ENCODE measurements around the gene ZNF385D. TPM values are rescaled to one million over a fixed set of nuclear protein-coding genes. Genes with fewer than 3 reads are reported as not detected.

Gene ZNF385D
- total and polyA plus RNA-seq, 2 donors from 2014 or later: 1.4 to 8.9 TPM

- intact Hi-C loops (cut with DNase I): no loop called here
- Histone ChIP-seq H3K4me3 (ENCODE audit: low read length in 3 of 3) (no peak overlapping the region), H3K9me3 (ENCODE audit: control insufficient read depth in 2 of 3, insufficient read depth in 1 of 3, low read length in 3 of 3) (no peaks in the 10 kb centered on the region), H3K27ac (ENCODE audit: low read depth in 2 of 2, low read length in 2 of 2) (no peak overlapping the region), H3K9ac (ENCODE audit: low read length in 3 of 3) (no peak overlapping the region), H3K36me3 (ENCODE audit: control insufficient read depth in 2 of 3, insufficient read depth in 3 of 3, low read length in 3 of 3) (no peaks in the 10 kb centered on the region), H3K27me3 (ENCODE audit: control insufficient read depth, insufficient read depth, low read length) (no peaks in the 10 kb centered on the region), H3K4me1 (ENCODE audit: control insufficient read depth in 2 of 3, insufficient read depth in 2 of 3, low read depth in 1 of 3, low read length in 3 of 3) (no peaks in the 10 kb centered on the region)
- DNase-seq: no peak
- TF ChIP-seq CTCF (IDR thresholded peaks at IDR 0.05; ENCODE audit: borderline replicate concordance, extremely low read depth, insufficient read depth): no peak
- FAIRE-seq: no peak
Measured at GRCh38 chr3:21673393-21673792, 77.6 kb downstream of the ZNF385D start.

- Histone ChIP-seq H3K4me1 (ENCODE audit: control insufficient read depth in 2 of 3, insufficient read depth in 2 of 3, low read depth in 1 of 3, low read length in 3 of 3) (no peaks in the 10 kb centered on the region), H3K9me3 (ENCODE audit: control insufficient read depth in 2 of 3, insufficient read depth in 1 of 3, low read length in 3 of 3) (no peaks in the 10 kb centered on the region), H3K9ac (ENCODE audit: low read length in 3 of 3) (no peak overlapping the region), H3K4me3 (ENCODE audit: low read length in 3 of 3) (no peak overlapping the region), H3K27ac (ENCODE audit: low read depth in 2 of 2, low read length in 2 of 2) (no peak overlapping the region), H3K27me3 (ENCODE audit: control insufficient read depth, insufficient read depth, low read length) (no peaks in the 10 kb centered on the region), H3K36me3 (ENCODE audit: control insufficient read depth in 2 of 3, insufficient read depth in 3 of 3, low read length in 3 of 3) (no peaks in the 10 kb centered on the region)
- DNase-seq: no peak
- FAIRE-seq: no peak
- TF ChIP-seq CTCF (IDR thresholded peaks at IDR 0.05; ENCODE audit: borderline replicate concordance, extremely low read depth, insufficient read depth): no peak
- intact Hi-C loops (cut with DNase I): no loop called here
Measured at GRCh38 chr3:21672303-21672702, 78.7 kb downstream of the ZNF385D start.

- H3K36me3 ChIP-seq (ENCODE audit: control insufficient read depth in 2 of 3, insufficient read depth in 3 of 3, low read length in 3 of 3): no peaks in the 10 kb centered on the region
- no peak for DNase-seq
- intact Hi-C loops (cut with DNase I): no loop called here
- H3K9ac ChIP-seq (ENCODE audit: low read length in 3 of 3): no peak overlapping the region
- no peaks in the 10 kb centered on the region for H3K9me3 ChIP-seq (ENCODE audit: control insufficient read depth in 2 of 3, insufficient read depth in 1 of 3, low read length in 3 of 3)
- no peak overlapping the region for H3K4me3 ChIP-seq (ENCODE audit: low read length in 3 of 3)
- TF ChIP-seq CTCF (IDR thresholded peaks at IDR 0.05; ENCODE audit: borderline replicate concordance, extremely low read depth, insufficient read depth): no peak
- H3K27ac ChIP-seq (ENCODE audit: low read depth in 2 of 2, low read length in 2 of 2): no peak overlapping the region
- H3K4me1 ChIP-seq (ENCODE audit: control insufficient read depth in 2 of 3, insufficient read depth in 2 of 3, low read depth in 1 of 3, low read length in 3 of 3): no peaks in the 10 kb centered on the region
- H3K27me3 ChIP-seq (ENCODE audit: control insufficient read depth, insufficient read depth, low read length): no peaks in the 10 kb centered on the region
- no peak for FAIRE-seq
Measured at GRCh38 chr3:21670386-21670785, 80.6 kb downstream of the ZNF385D start.

- no peak for TF ChIP-seq CTCF (IDR thresholded peaks at IDR 0.05; ENCODE audit: borderline replicate concordance, extremely low read depth, insufficient read depth)
- H3K27me3 ChIP-seq (ENCODE audit: control insufficient read depth, insufficient read depth, low read length): no peaks in the 10 kb centered on the region
- no peaks in the 10 kb centered on the region for H3K4me1 ChIP-seq (ENCODE audit: control insufficient read depth in 2 of 3, insufficient read depth in 2 of 3, low read depth in 1 of 3, low read length in 3 of 3)
- FAIRE-seq (no peak), DNase-seq (no peak)
- H3K36me3 ChIP-seq (ENCODE audit: control insufficient read depth in 2 of 3, insufficient read depth in 3 of 3, low read length in 3 of 3): no peaks in the 10 kb centered on the region
- intact Hi-C loops (cut with DNase I): no loop called here
- no peak overlapping the region for H3K4me3 ChIP-seq (ENCODE audit: low read length in 3 of 3)
- H3K9ac ChIP-seq (ENCODE audit: low read length in 3 of 3): no peak overlapping the region
- H3K27ac ChIP-seq (ENCODE audit: low read depth in 2 of 2, low read length in 2 of 2): no peak overlapping the region
- H3K9me3 ChIP-seq (ENCODE audit: control insufficient read depth in 2 of 3, insufficient read depth in 1 of 3, low read length in 3 of 3): no peaks in the 10 kb centered on the region
Measured at GRCh38 chr3:21668012-21668411, 83.0 kb downstream of the ZNF385D start.
